Liver (tissue), 9 donors: ENCODE results near the gene MYO10. TPM values are rescaled to one million over a fixed set of nuclear protein-coding genes. Genes with fewer than 3 reads are reported as not detected.

Experiments used
- DNase-seq: peaks from one replicate; pipeline ENCODE4 v3.0.0-alpha.2; 2017; ENCODE audit warnings: low spot score
- H3K27ac ChIP-seq, 2 donors: one replicate each; pipeline ENCODE4 v1.7.0; 2013; ENCODE audit warnings: inconsistent platforms in 2 of 2, low read length in 2 of 2, control low read depth in 1 of 2, low read depth in 1 of 2, mild to moderate bottlenecking in 1 of 2
- H3K27me3 ChIP-seq, 4 donors: one replicate each; pipeline versions ENCODE4 v1.6.1 to v1.7.0; 2013; ENCODE audit warnings: low read length in 3 of 4, inconsistent platforms in 1 of 4, mild to moderate bottlenecking in 1 of 4, moderate library complexity in 1 of 4; ENCODE audit not compliant: control insufficient read depth in 4 of 4, insufficient read depth in 4 of 4
- H3K36me3 ChIP-seq, 4 donors: one replicate each; pipeline versions ENCODE4 v1.6.1 to v1.7.0; 2013; ENCODE audit warnings: low read length in 3 of 4, mild to moderate bottlenecking in 3 of 4, low read depth in 1 of 4, moderate library complexity in 1 of 4; ENCODE audit not compliant: control insufficient read depth in 4 of 4, insufficient read depth in 3 of 4
- H3K4me1 ChIP-seq, 4 donors: one replicate each; pipeline versions ENCODE4 v1.6.1 to v1.7.0; 2013; ENCODE audit warnings: low read length in 3 of 4, mild to moderate bottlenecking in 3 of 4, moderate library complexity in 1 of 4; ENCODE audit not compliant: control insufficient read depth in 4 of 4, insufficient read depth in 4 of 4
- H3K4me3 ChIP-seq, 3 donors: one replicate each; pipeline versions ENCODE4 v1.6.1 to v1.7.0; 2013; ENCODE audit warnings: low read length in 3 of 3, control low read depth in 1 of 3, low read depth in 1 of 3, mild to moderate bottlenecking in 1 of 3
- H3K9ac ChIP-seq, 2 donors: one replicate each; pipeline ENCODE4 v1.7.0; 2013; ENCODE audit warnings: low read length in 2 of 2, mild to moderate bottlenecking in 2 of 2, moderate library complexity in 2 of 2, control low read depth in 1 of 2, low read depth in 1 of 2
- H3K9me3 ChIP-seq, 4 donors: one replicate each; pipeline versions ENCODE4 v1.6.1 to v1.7.0; 2013; ENCODE audit warnings: low read length in 3 of 4; ENCODE audit not compliant: control insufficient read depth in 4 of 4
- CTCF ChIP-seq: fragments of 150-350 bp; IDR thresholded peaks from 2 replicates; pipeline ENCODE4 v1.5.1; 2017; ENCODE audit warnings: improper control_type of control experiment, low read depth, low read length; ENCODE audit not compliant: missing input control
- EGR1 ChIP-seq, 2 donors: IDR thresholded peaks; 2 replicates each; pipeline ENCODE4 v1.6.1; 2016 to 2018; ENCODE audit warnings: antibody characterized with exemption in 2 of 2, low read depth in 2 of 2
- FOXA1 ChIP-seq: IDR thresholded peaks from 2 replicates; pipeline ENCODE4 v1.6.1; 2016; ENCODE audit warnings: antibody characterized with exemption
- FOXA2 ChIP-seq: IDR thresholded peaks from 2 replicates; pipeline ENCODE4 v1.6.1; 2016; ENCODE audit warnings: antibody characterized with exemption
- GABPA ChIP-seq, 2 donors: IDR thresholded peaks in 1 of 2; conservative IDR thresholded peaks in 1 of 2; 2 replicates each; pipeline ENCODE4 v1.6.1; 2016; ENCODE audit warnings: antibody characterized with exemption in 2 of 2, mild to moderate bottlenecking in 1 of 2, moderate library complexity in 1 of 2
- HNF4G ChIP-seq: IDR thresholded peaks from 2 replicates; pipeline ENCODE4 v1.6.1; 2016; ENCODE audit warnings: antibody characterized with exemption
- JUND ChIP-seq, 2 donors: IDR thresholded peaks; 2 replicates each; pipeline ENCODE4 v1.6.1; 2016; ENCODE audit warnings: antibody characterized with exemption in 2 of 2
- NR2F2 ChIP-seq: IDR thresholded peaks from 2 replicates; pipeline ENCODE4 v1.6.1; 2016; ENCODE audit warnings: antibody characterized with exemption
- RAD21 ChIP-seq, 2 donors: IDR thresholded peaks; 2 replicates each; pipeline ENCODE4 v1.6.1; 2016; ENCODE audit warnings: antibody characterized with exemption in 2 of 2, mild to moderate bottlenecking in 2 of 2
- REST ChIP-seq: IDR thresholded peaks from 2 replicates; pipeline ENCODE4 v1.6.1; 2016; ENCODE audit warnings: antibody characterized with exemption, mild to moderate bottlenecking
- RXRA ChIP-seq, 2 donors: IDR thresholded peaks; 2 replicates each; pipeline ENCODE4 v1.6.1; 2017 to 2018; ENCODE audit warnings: antibody characterized with exemption in 2 of 2, mild to moderate bottlenecking in 1 of 2
- SP1 ChIP-seq: IDR thresholded peaks from 2 replicates; pipeline ENCODE4 v1.6.1; 2018; ENCODE audit warnings: antibody characterized with exemption, mild to moderate bottlenecking
- TAF1 ChIP-seq: conservative IDR thresholded peaks from 2 replicates; pipeline ENCODE4 v1.6.1; 2016; ENCODE audit warnings: antibody characterized with exemption, mild to moderate bottlenecking
- YY1 ChIP-seq: IDR thresholded peaks from 2 replicates; pipeline ENCODE4 v1.6.1; 2016; ENCODE audit warnings: antibody characterized with exemption, mild to moderate bottlenecking
- ZBTB33 ChIP-seq: IDR thresholded peaks from 2 replicates; pipeline ENCODE4 v1.6.1; 2016; ENCODE audit warnings: antibody characterized with exemption
- WGBS: extraction: QIAGEN DNeasy Blood & Tissue Kit; methylation state at CpG from one replicate; pipeline ENCODE4 v1.1.7; 2013; 5-methylcytosine and 5-hydroxymethylcytosine counted together
- polyA plus RNA-seq, 2 donors: library from polyadenylated mRNA; stranded (reverse) in 1 of 2; unstranded in 1 of 2; fragments of 200-250 nt in 1 of 2; fragments of >200 nt in 1 of 2; fragmentation: Nextera tagmentation in 1 of 2; extraction: Ambion mirVana in 1 of 2; gene quantifications; one replicate each; pipeline versions ENCODE4 v1.2.1 to v1.2.3, GENCODE V29; 2013 to 2015
- total RNA-seq, 2 donors: library from RNA; depleted of rRNA; stranded (reverse); fragments of >200 nt; gene quantifications; one replicate each; pipeline ENCODE4 v1.2.3, GENCODE V29; 2014
- TF ChIP-seq, protein P1 (sequence below): IDR thresholded peaks from 2 replicates; pipeline ENCODE4 v1.6.1; 2016; ENCODE audit warnings: antibody characterized with exemption
- TF ChIP-seq, protein P2 (sequence below): IDR thresholded peaks from 2 replicates; pipeline ENCODE4 v1.6.1; 2016; ENCODE audit warnings: antibody characterized with exemption
- donor health status: healthy.
- donor health status: healthy.
- donor health status: healthy.
- donor health status: healthy.
- donor health status: healthy.

The MYO10 gene
- total and polyA plus RNA-seq, 4 donors = 4.3 to 15.3 (median 7.1) TPM

DNA sequence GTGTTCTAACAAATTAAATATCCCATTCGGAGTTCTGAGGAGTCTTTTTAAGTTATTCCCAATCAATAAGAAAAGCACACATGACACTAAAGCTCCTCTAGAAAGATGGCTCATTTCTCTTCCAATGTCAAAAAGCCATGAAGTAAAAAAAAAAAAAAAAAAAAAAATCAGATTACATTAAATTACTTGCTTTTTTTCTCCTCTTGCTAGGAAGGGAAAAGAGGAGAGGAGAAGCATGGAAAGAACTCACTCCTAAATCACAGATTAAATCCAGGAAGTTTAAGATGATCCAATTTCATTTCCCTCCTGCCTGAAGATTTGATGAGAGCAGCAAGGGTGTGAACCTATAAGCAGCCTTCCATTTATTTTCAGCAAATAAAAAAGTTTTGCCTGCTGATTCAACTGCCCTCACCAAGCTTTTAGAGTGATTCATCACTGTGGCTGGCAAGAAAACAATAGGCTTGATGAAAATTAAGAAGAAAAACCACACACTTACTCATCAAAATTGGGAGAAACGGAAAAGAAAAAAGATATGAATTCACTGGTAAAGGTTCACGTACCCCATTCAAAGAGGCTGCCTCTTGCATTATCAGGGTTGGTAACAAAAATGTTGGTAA lies 19.7 kb downstream of the MYO10 start:
- Histone ChIP-seq H3K27me3 (no peaks in the 10 kb centered on the region), H3K27ac (no peak overlapping the region), H3K4me1 (no peaks in the 10 kb centered on the region), H3K9ac (no peak overlapping the region), H3K9me3 (no peaks in the 10 kb centered on the region), H3K4me3 (no peak overlapping the region), H3K36me3 (no peaks in the 10 kb centered on the region)
- no peak for DNase-seq
- 71% methylated on average over 3 of the region's 3 CpGs for WGBS
- TF ChIP-seq REST (no peak), FOXA2 (no peak), TAF1 (no peak), FOXA1 (no peak), GABPA (IDR thresholded peaks at IDR 0.05 in 1 of 2, conservative IDR thresholded peaks at IDR 0.05 in 1 of 2) (no peak), JUND (IDR thresholded peaks at IDR 0.05) (no peak), HNF4G (no peak), EGR1 (IDR thresholded peaks at IDR 0.05; ENCODE audit: low read depth in 2 of 2) (no peak), RXRA (IDR thresholded peaks at IDR 0.05) (no peak), NR2F2 (no peak), CTCF (no peak), ZBTB33 (no peak), SP1 (no peak), RAD21 (IDR thresholded peaks at IDR 0.05) (no peak), YY1 (no peak)
- TF ChIP-seq, protein P1, sequence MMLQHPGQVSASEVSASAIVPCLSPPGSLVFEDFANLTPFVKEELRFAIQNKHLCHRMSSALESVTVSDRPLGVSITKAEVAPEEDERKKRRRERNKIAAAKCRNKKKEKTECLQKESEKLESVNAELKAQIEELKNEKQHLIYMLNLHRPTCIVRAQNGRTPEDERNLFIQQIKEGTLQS = no peak
- TF ChIP-seq, protein P2, sequence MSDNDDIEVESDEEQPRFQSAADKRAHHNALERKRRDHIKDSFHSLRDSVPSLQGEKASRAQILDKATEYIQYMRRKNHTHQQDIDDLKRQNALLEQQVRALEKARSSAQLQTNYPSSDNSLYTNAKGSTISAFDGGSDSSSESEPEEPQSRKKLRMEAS = no peak
